GM21786 (cell line): ENCODE results near the gene CD72.

Source experiments
- ATAC-seq: cut with Tn5 transposase; IDR thresholded peaks from one replicate; pipeline ENCODE4 v1.9.1; 2021; ENCODE audit not compliant: unreplicated experiment

CD72 gene

GRCh38 chr9:35560625-35561337 is 57.4 kb downstream of the CD72 start:
- no peak for ATAC-seq
